ENCODE measurements around the gene PIK3R1.

DNA sequence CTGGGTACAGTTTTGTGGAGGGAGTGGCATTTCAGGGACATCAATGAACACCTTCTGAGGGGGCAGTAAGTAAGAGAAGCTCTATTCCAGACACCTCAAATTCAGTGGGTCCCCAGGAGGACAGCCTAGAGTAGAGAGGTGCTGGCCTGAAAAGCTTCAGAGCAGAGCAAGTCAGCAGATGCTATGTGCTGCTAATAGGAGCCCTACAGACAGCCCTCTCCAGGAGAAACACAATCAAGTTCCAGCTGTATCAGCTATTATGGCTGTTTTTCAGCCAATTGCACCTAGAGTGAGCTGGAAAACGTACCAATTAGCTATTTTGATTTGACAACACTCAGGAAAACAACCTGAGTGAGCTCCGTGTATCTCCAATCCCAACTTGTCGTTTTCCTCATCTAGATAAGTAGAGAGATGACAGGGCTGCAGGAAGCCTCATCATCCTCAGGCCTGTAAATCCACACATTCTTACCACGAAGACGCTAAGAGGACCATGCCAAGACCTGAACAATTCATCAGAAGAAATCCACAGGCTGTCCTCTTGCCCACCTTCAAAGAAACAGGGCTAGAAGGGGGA lies 104.9 kb downstream of the PIK3R1 start:
- TF ChIP-seq, protein P1, sequence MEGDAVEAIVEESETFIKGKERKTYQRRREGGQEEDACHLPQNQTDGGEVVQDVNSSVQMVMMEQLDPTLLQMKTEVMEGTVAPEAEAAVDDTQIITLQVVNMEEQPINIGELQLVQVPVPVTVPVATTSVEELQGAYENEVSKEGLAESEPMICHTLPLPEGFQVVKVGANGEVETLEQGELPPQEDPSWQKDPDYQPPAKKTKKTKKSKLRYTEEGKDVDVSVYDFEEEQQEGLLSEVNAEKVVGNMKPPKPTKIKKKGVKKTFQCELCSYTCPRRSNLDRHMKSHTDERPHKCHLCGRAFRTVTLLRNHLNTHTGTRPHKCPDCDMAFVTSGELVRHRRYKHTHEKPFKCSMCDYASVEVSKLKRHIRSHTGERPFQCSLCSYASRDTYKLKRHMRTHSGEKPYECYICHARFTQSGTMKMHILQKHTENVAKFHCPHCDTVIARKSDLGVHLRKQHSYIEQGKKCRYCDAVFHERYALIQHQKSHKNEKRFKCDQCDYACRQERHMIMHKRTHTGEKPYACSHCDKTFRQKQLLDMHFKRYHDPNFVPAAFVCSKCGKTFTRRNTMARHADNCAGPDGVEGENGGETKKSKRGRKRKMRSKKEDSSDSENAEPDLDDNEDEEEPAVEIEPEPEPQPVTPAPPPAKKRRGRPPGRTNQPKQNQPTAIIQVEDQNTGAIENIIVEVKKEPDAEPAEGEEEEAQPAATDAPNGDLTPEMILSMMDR (IDR thresholded peaks at IDR 0.05): no peak
- TF ChIP-seq POLR2A (IDR thresholded peaks at IDR 0.05) (no peak), POLR2AphosphoS5 (IDR thresholded peaks at IDR 0.05) (no peak)

All from stomach (tissue), 4 donors.